ENCODE measurements around the gene FKBP14. TPM values are rescaled to one million over a fixed set of nuclear protein-coding genes. Genes with fewer than 3 reads are reported as not detected.
"Not testable (repeated sequence)": the region's sequence is repeated elsewhere in the genome, so short reads cannot be mapped to it uniquely, and the experiment has no call there.

Gene FKBP14
- total RNA-seq, 4 donors from 2014 or later, result 5.8 to 10.9 (median 9.1) TPM

- no peak for TF ChIP-seq CTCF (IDR thresholded peaks at IDR 0.05)
- DNase-seq (ENCODE audit: low spot score) (no peak), ATAC-seq (ENCODE audit: low FRiP score) (no peak)
Observed at GRCh38 chr7:29965030-29965429, 61.5 kb downstream of the FKBP14 start.

- DNase-seq (ENCODE audit: low spot score) (no peak), ATAC-seq (ENCODE audit: low FRiP score) (no peak)
- TF ChIP-seq CTCF (IDR thresholded peaks at IDR 0.05), result no peak
Observed at GRCh38 chr7:29962035-29962434, 64.5 kb downstream of the FKBP14 start.

- ATAC-seq (ENCODE audit: low FRiP score); DNase-seq (ENCODE audit: low spot score): not testable (repeated sequence)
Observed at GRCh38 chr7:29961611-29962010, 64.9 kb downstream of the FKBP14 start.

Other genes starting within 250 kb of the FKBP14 start
- 1 to 10 TPM in 1 of 4 donors, under 1 TPM in 3; 0.19 to 1.6 (median 0.37) TPM for gene WIPF3, start 220.2 kb downstream of the FKBP14 start, total RNA-seq
- gene SCRN1, start 36.9 kb downstream of the FKBP14 start, total RNA-seq, result 10 to 100 TPM; 19.7 to 43.1 (median 31.0) TPM
- gene PLEKHA8, start 1.7 kb upstream of the FKBP14 start, total RNA-seq, result 10 to 100 TPM in 2 of 4 donors, 1 to 10 TPM in 2; 4.6 to 11.8 (median 8.1) TPM
- gene MTURN, start 108.3 kb upstream of the FKBP14 start, total RNA-seq, result 100 to 1,000 TPM in 3 of 4 donors, 10 to 100 TPM in 1; 94.7 to 179 (median 122) TPM

Measured in omental fat pad (tissue), 4 donors.